Cortex of kidney (tissue), 1 donor: Measurements from ENCODE around the gene GPRIN1.
"Not testable (repeated sequence)": the region's sequence is repeated elsewhere in the genome, so short reads cannot be mapped to it uniquely, and the experiment has no call there.

Source experiments
- DNase-seq: peaks from one replicate; lab custom pipeline; 2025; lab: John Stamatoyannopoulos, UW

The GPRIN1 gene

GRCh38 chr5:176575066-176575465 is 34.9 kb downstream of the GPRIN1 start:
- no peak for DNase-seq

GRCh38 chr5:176574297-176574591 is 35.7 kb downstream of the GPRIN1 start:
- DNase-seq = no peak

- DNase-seq = no peak
Observed at GRCh38 chr5:176573564-176574296, 36.2 kb downstream of the GPRIN1 start.

- no peak for DNase-seq
Observed at GRCh38 chr5:176570044-176570443, 39.9 kb downstream of the GPRIN1 start.

GRCh38 chr5:176568657-176569056 is 41.3 kb downstream of the GPRIN1 start:
- no peak for DNase-seq

- no peak for DNase-seq
Observed at GRCh38 chr5:176565760-176566288, 44.1 kb downstream of the GPRIN1 start.

- DNase-seq = no peak
Observed at GRCh38 chr5:176564002-176564401, 46.0 kb downstream of the GPRIN1 start.

GRCh38 chr5:176562189-176562588 is 47.8 kb downstream of the GPRIN1 start:
- no peak for DNase-seq

- DNase-seq = no peak
Observed at GRCh38 chr5:176561259-176561658, 48.7 kb downstream of the GPRIN1 start.

- DNase-seq = no peak
Observed at GRCh38 chr5:176560364-176560763, 49.6 kb downstream of the GPRIN1 start.

GRCh38 chr5:176559683-176560082 is 50.3 kb downstream of the GPRIN1 start:
- DNase-seq = no peak

GRCh38 chr5:176557846-176558245 is 52.1 kb downstream of the GPRIN1 start:
- no peak for DNase-seq

- DNase-seq = no peak
Observed at GRCh38 chr5:176553260-176554085, 56.5 kb downstream of the GPRIN1 start.

GRCh38 chr5:176552332-176552869 is 57.6 kb downstream of the GPRIN1 start:
- DNase-seq = no peak

GRCh38 chr5:176550937-176551336 is 59.0 kb downstream of the GPRIN1 start:
- not testable (repeated sequence) for DNase-seq

- DNase-seq = no peak
Observed at GRCh38 chr5:176550275-176550831, 59.6 kb downstream of the GPRIN1 start.

GRCh38 chr5:176549871-176550270 is 60.1 kb downstream of the GPRIN1 start:
- DNase-seq = no peak

GRCh38 chr5:176548967-176549444 is 61.0 kb downstream of the GPRIN1 start, which contains the start of gene CDHR2:
TSS of gene CDHR2 (plus strand) at chr5:176549342. CDS start at chr5:176565353, 16,011 bp downstream.
- DNase-seq = no peak

GRCh38 chr5:176547802-176548201 is 62.2 kb downstream of the GPRIN1 start:
- no peak for DNase-seq
